Measurements from ENCODE around the gene MALT1. TPM values are rescaled to one million over a fixed set of nuclear protein-coding genes. Genes with fewer than 3 reads are reported as not detected.

MALT1 gene
- total and polyA plus RNA-seq, 9 of the 15 experiments (the other 6 are each of a cell fraction or from before 2014, with no cell fraction given): 0.14 to 1.6 (median 0.32) TPM

- ATAC-seq (no peak), FAIRE-seq (no peak), DNase-seq (ENCODE audit: extremely low read depth in 1 of 4, low spot score in 3 of 4) (no peak)
- no peaks in the 10 kb centered on the region for H3K79me2 ChIP-seq (ENCODE audit: control insufficient read depth, insufficient read depth, low read length)
- TF ChIP-seq DACH1 (IDR thresholded peaks at IDR 0.05; ENCODE audit: partially characterized antibody) (no peak), HDAC3 (IDR thresholded peaks at IDR 0.05; ENCODE audit: borderline replicate concordance, partially characterized antibody) (no peak), ARID2 (IDR thresholded peaks at IDR 0.05) (no peak), MAFK (IDR thresholded peaks at IDR 0.05; ENCODE audit: low read length) (no peak), RUNX1 (IDR thresholded peaks at IDR 0.05; ENCODE audit: low read depth) (no peak), ZBTB34 (CRISPR knock-in tag; IDR thresholded peaks at IDR 0.05) (no peak), YY1 (IDR thresholded peaks at IDR 0.05; ENCODE audit: borderline replicate concordance in 1 of 3, control insufficient read depth in 1 of 3, extremely low read depth in 1 of 3, insufficient read depth in 3 of 3, insufficient read length in 1 of 3, insufficient replicate concordance in 2 of 3, low read depth in 1 of 3, low read length in 2 of 3) (no peak), ZNF165 (CRISPR knock-in tag; IDR thresholded peaks at IDR 0.05; ENCODE audit: borderline replicate concordance) (no peak), NR4A1 (CRISPR knock-in tag; IDR thresholded peaks at IDR 0.05) (no peak), NR4A1 (tag; IDR thresholded peaks at IDR 0.05) (no peak), ZNF280B (CRISPR knock-in tag; IDR thresholded peaks at IDR 0.05) (no peak), MITF (IDR thresholded peaks at IDR 0.05) (no peak), MYNN (IDR thresholded peaks at IDR 0.05) (no peak), MYNN (CRISPR knock-in tag; IDR thresholded peaks at IDR 0.05) (no peak), ARHGAP35 (IDR thresholded peaks at IDR 0.05; ENCODE audit: partially characterized antibody) (no peak)
- in situ Hi-C loops (cut with MboI): no loop called here
- H2AFZ ChIP-seq (ENCODE audit: low read depth, low read length): no peak overlapping the region
- peaks cover 0 to 3% of the 10 kb centered on the region in 2 experiments; a peak in 3 of 5 replicates for H3K4me1 ChIP-seq (replicated peaks in 1 of 2; ENCODE audit: control insufficient read depth in 2 of 2, insufficient read depth in 2 of 2, low read length in 2 of 2)
- no peaks in the 10 kb centered on the region for H3K9me1 ChIP-seq (ENCODE audit: control insufficient read depth, insufficient read depth, low read length)
- no peaks in the 10 kb centered on the region for H3K27me3 ChIP-seq (ENCODE audit: control insufficient read depth in 2 of 2, insufficient read depth in 2 of 2, low read length in 2 of 2)
- no peaks in the 10 kb centered on the region for H4K20me1 ChIP-seq (replicated peaks; ENCODE audit: control insufficient read depth, insufficient read depth, low read length)
- no peak overlapping the region for H3K27ac ChIP-seq (ENCODE audit: extremely low read depth, low read depth, low read length)
- H3K4me2 ChIP-seq (ENCODE audit: insufficient read depth, low read length): no peak overlapping the region
- 17% methylated on average over 8 of the region's 8 CpGs for WGBS (ENCODE audit: insufficient coverage, low coverage, missing lambda C conversion rate)
- H3K9me3 ChIP-seq (replicated peaks; ENCODE audit: control insufficient read depth, insufficient read depth, low read depth, low read length): no peaks in the 10 kb centered on the region
- ChIA-PET CTCF (ENCODE audit: low intra/inter-chr PET ratio) (no interaction called here), POLR2A (no interaction called here)
- no peak overlapping the region for H3K9ac ChIP-seq (ENCODE audit: insufficient read depth in 1 of 2, low read depth in 2 of 2, low read length in 2 of 2)
- intact Hi-C loops (cut with micrococcal nuclease): no loop called here
- H3K4me3 ChIP-seq: no peak overlapping the region
- no peaks in the 10 kb centered on the region for H3K36me3 ChIP-seq (ENCODE audit: control insufficient read depth, insufficient read depth, low read length)
- BruUV-seq (replicated peaks): no TSS peak
Observed at GRCh38 chr18:58691256-58691655, 20.0 kb downstream of the MALT1 start.

Measured in K562 (cell line).